GM21390 (cell line): ENCODE data around the gene CLASP1.
"Not testable (repeated sequence)": the region's sequence is repeated elsewhere in the genome, so short reads cannot be mapped to it uniquely, and the experiment has no call there.

Experiments used
- ATAC-seq: cut with Tn5 transposase; IDR thresholded peaks from one replicate; pipeline ENCODE4 v1.9.1; 2021; ENCODE audit not compliant: unreplicated experiment

The CLASP1 gene

DNA sequence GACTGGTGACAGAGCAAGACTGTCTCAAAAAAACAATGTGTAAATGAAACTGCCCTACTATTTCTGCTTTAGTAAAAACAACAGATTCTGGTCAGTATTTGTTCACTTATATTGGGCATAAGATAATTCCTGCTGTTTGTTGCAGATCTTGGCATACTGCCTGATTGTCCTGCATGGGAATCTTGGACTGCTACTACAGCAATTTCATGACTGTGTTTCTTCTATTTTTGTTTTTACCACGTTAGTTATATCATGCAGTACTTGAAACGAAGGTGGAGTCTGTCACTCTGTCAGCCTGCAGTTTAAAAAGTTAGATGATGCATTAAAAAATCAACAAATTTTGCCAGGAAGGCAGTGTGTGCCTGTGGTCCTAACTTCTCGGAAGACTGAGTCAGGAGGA, 14.2 kb upstream of the CLASP1 start:
- ATAC-seq: no peak

DNA sequence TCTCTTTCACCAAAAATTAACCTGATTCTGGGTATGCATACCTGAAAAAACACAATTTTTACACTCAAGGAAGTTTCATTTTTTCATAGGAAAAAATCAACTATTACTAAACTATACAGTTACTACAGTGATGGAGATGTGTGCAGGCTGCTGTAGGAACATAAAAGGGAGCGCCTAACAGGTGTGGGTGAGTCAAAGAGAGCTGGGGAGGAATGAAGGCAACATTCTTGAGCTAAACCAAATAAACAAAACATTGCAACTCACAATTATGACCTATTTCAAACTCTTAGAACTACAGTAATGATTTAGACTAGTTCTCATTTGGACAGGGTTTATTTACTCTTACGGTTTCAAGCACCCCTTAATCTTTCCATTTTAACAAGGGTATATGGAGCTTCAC, 13.4 kb upstream of the CLASP1 start:
- no peak for ATAC-seq

DNA sequence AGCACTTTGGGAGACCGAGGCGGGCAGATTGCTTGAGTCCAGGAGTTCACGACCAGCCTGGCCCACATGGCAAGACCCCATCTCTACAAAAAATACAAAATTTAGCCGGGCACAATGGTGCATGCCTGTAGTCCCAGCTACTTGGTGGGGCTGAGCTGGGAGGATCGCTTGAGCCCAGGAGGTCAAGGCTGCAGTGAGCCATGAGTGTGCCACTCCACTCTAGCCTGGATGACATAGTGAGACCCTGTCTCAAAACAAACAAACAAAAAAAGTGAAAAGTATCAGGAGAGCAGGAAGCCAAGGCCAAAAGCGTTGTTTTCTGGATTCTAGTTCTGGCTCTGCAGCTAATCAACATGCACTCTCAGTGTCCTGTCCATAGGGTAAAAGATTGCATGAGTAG, 10.7 kb upstream of the CLASP1 start:
- ATAC-seq: no peak

DNA sequence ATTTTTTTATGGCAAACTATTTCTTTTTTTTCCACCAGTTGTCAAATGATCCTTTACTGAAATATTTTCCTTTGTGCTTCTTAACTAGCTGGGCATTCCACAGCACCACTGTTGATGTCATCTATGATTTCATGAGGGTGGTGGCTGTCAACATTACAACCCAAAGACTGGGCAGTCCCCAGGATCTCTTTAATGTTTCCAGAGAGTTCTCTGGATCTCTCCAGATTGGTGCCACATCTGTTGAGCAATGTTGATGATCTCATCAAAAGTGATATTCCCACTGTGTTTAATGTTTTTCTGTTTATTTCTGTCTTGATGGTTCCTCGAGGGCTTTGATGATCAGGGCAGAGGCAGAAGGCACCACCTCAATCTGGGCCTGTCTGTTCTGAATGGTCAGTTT, 9.1 kb upstream of the CLASP1 start:
- ATAC-seq: not testable (repeated sequence)

DNA sequence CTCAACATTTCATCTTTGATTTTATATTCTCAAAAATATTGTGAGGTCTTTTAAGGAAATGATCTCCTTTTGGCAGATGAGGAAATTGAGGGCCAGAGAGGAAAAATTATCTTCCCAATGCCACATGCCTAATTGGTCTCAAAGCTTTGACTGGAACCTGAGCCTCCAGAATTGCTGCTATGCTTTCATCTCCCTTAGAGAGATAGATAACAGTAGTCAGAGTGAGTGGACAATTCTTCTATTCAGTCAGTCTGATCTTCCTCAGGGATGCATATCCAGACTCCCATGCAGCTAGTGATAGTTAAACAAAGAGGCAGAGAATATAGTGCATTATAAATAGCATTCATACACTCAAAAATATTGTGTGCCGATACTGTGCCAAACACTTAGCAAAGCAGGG, 3.8 kb upstream of the CLASP1 start:
- no peak for ATAC-seq

DNA sequence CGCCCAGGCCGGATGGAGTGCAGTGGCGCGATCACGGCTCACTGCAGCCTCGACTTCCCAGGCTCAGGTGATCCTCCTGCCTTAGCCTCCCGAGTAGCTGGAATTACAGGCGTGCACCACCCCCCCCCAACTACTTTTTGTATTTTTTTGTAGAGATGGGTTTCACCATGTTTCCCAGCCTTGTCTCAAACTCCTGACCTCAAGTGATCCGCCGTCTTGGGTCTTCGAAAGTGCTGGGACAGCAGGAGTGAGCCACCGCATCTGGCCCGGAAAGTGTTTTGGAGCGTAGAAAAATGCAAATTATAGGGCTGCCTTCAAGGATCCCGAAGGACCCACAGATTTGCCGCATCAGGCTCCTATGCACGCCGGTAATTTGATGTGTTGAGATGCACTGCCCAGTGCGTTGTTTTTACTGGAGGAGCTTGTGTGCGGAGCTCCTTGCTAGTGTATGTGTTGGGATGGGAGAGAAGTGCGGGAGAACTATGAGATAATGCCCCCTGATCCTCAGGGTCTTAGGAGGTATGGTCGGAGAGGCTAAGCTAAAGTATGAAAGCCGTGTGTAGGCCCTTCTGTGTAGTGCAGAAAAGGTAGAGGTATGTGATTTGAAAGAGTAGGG, 1.2 kb upstream of the CLASP1 start:
- no peak for ATAC-seq

DNA sequence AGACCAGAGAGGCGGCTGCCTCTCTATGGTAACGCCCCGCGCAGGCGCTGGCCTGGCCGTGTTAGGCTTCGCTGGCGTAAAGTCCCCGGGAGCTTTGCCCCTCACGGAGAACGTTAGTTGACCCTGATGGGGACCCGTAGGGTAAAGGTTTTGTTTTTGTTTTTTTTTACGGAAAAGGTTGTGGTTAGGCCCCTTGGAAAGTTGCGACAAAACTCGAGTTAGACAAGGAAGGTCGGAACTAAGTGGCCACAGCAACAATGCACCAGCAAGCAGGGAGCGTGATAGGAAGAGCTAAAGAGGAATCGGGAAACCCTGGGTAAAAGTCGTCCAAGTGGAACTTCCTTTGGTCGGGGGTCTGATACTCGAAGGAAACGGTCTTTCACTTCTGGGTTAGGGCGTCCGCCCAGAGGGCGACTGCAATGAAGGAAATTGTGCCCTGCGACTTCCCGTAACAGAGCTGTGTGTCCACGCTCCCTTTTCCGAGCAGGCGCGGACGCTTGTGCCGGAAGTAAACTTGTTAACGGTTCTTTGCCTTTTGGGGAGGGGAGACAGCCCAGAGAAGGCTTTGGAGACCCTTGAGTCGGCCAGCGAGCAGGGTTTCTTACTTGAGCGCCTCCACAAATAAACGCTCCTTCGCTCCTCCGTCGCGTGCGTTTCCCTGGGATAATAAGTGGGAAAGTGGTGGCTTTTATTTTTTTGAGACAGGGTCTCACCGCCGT, 493 bp upstream of the CLASP1 start:
- peak; percentile 85 for ATAC-seq

DNA sequence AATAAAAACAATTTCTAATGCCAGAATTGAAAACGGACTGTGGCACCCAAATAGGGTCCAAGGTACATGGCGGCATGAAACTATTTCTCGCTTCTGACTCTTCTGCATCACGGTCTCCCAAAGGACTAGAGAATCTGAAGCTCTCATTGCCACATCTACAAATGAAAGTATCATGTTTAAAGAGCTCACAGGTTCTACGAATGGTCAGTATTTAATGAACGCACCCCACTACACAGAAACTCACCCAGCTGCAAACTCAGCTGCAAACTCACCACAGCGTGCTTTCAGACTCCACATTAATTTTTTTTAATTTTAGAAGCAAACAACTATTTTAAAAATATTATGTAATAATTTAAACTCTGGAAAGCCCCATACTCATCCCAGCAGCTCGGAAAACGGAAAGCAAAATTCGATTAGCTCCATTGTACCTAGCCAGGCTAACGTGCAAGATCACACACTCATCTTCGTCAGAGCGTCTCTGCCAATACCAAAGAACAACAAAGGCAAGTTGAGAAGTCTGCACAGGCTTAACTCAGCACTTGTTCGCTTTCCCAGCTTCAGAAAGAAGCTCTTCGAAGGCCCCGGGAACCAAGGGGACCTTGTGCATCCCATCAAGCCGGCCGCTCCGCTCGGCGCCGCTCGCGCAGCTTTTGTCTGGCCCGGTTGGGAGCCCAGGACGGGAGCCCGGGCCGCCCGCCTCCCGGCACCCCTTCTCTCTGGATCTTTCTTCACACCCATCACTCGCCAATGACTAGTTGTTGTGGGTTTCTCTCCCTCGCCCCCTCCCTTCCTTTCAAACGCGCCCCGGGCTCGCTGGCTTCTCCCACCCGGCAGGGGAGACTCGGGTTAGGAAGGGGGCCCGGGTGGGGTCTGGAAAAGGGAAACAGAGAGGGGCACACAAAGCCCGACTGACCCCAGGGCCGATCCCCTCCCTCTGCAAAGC, 785 bp downstream of the CLASP1 start:
- peak; percentile 28 for ATAC-seq

DNA sequence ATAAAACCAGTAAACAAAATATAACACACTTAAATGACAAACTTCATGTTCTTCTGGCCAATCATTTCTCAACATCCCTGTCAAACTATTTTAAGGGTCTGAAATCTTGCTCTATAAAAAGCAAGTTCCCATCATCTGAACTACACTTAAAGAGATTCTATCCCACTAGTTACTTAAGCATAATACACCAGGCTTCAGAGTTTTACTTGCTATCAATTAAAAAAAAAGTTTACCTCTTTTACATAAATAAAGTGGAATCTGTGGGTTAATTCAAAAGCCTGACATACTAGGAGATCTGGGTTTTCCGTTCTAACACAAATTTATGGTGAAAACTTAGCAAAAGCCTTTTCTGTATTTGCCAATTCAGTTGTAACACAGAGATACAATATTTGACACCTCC, 1.9 kb downstream of the CLASP1 start:
- no peak for ATAC-seq

DNA sequence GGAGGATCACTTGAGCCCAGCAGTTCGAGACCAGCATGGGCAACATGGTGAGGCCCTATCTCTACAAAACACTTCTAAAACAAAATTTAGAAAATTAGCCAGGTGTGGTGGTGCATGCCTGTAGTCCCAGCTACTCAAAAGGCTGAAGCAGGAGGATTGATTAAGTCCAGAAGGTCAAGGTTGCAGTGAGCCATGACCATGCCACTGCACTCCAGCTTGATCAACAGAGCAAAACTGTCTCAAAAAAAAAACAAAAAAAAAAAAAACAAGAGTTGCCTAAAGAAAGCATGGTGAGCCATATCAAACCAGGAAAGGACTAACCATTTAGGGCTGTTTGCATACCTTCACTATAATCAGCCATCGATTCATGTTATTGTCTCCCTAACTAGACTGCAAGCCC, 4.5 kb downstream of the CLASP1 start:
- ATAC-seq: no peak

DNA sequence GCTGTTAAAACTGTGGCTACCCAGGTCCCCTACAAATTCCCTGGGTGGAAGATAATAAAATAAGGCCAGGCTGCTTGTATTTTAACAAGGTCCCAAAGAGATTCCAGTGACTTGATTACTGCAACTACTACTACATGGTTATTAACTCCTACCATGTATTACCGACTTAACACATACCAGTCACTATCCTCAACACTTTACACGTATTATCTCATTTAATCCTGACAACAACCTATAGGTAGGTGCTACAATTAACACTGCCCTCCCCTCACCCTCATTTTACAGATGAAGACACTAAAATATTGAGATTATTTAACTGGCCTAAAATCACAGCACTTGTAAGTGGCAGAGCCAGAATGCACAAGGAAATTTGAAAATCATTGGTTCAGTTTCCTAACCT, 5.4 kb downstream of the CLASP1 start:
- ATAC-seq: no peak

DNA sequence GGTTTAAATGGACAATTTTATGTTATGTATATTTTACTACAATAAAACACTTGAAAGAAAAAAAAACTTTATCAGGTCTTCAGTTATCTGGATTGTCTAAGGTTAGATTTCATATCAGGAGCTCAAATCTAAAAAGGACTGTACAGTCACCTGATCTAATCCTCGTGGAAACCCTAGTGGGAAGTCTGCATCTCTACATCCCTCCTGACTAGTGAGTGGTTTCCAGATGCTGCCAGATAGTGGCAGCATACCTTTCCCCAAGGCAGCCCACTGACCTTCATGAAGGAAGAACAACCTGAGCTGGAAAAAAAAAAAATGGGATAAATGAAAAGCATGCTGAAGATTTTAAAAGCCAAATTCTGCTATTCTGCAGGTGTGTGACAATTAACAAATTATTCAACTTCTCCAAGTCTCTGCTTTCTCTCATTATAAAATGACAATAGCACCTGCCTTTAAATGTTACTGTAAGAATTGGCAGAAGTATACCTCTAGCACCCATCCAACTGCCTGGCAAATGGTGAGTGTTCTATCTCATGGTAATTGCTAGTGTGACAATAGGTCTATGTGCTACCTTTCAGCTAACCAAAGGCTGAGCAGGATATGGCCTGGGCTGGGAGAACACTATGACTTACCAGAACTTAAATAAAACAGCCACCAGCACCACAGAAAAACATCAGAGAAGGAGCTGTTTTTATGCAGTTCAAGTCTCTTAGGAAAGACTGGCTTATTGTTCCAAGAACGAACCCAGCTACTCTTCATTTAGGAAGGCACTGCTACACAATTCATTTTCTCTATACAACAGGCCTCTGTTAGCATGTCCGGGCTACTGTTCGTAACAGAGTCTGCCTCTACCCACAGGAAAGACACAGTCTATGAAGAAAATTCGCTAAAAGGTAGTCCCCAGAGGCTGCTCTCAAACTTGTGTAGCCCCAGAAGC, 8.6 kb downstream of the CLASP1 start:
- no peak for ATAC-seq

DNA sequence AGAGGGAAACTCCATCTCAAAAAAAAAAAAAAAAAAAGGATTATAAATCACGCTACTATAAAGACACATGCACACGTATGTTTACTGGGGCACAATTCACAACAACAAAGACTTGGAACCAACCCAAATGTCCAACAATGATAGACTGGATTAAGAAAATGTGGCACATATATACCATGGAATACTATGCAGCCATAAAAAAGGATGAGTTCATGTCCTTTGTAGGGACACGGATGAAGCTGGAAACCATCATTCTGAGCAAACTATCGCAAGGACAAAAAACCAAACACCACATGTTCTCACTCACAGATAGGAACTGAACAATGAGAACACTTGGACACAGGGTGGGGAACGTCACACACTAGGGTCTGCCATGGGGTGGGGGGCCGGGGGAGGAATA, 9.4 kb downstream of the CLASP1 start:
- not testable (repeated sequence) for ATAC-seq

DNA sequence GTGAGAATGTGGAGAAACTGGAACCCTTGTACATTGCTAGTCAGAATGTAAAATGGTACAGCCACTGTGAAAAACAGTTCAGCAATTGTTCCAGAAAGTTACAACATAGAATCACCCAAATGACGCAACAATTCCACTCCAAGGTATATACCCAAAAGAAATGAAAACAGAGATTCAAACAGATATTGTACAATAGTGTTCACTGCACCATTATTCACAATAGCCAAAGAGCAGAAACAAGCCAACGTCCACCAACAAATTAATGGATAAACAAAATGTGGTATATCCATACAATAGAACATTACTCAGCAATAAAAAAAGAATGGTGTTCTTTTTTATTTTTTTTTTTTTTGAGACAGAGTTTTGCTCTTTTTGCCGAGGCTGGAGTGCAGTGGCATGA, 10.9 kb downstream of the CLASP1 start:
- no peak for ATAC-seq

DNA sequence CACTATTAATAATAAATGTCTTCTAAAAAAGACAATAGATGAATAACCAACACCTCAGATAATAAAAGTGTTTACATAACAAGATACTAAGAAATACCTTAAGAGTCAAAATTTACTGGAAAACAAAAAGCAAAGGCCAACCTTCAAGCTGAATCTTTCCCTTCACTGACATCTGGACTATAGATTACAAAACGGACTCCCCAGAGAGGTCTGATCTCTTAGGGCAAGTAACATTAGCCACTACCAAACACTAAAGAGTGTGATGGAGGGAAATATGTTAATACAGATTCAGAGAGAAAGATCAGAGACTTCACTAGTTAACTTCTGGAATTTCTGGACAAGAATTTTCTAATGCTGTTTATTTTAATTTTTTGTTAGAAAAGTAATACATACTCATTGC, 13.9 kb downstream of the CLASP1 start:
- no peak for ATAC-seq

DNA sequence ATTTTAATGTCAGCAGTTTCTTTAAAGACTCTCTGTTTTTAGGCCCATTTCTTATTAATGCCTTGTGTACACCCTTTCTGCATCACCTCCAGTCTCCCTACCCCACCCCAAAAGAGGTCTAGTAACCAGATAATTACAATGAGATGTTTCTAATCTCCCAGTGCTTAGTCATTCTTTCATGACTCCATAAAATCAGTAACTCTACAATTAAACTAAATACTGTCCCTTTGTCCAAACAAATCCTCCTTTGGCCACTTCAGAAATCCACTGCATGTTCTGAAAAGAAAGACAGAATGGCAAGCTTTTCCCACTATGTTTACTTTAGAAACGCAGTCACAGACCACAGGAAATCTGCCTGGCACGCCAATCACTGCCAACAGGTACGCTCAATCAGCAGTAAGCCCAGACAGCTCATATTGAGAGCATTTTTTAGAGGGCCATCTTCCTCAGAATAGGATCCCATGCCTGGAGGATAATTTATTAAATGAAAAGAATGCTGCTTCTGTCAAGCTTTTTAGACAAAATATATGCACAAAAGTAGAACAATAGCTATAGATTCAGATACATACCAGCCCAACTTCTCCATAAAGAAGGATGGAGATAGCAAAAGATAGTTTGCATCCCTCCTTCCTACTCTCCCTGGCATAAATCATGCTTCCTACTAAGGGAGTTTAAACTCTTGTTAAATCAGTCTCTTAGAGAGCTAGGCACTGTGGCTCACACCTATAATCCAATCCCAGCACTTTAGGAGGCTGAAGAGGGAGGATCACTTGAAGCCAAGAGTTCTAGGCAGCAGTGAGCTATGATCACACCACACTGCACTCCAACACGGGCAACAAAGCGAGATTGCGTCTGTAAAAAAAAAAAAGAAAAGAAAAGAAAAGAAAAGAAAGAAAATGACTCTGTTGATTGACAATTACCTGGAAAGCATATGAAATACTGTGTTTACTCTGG, 14.6 kb downstream of the CLASP1 start:
- ATAC-seq: no peak

DNA sequence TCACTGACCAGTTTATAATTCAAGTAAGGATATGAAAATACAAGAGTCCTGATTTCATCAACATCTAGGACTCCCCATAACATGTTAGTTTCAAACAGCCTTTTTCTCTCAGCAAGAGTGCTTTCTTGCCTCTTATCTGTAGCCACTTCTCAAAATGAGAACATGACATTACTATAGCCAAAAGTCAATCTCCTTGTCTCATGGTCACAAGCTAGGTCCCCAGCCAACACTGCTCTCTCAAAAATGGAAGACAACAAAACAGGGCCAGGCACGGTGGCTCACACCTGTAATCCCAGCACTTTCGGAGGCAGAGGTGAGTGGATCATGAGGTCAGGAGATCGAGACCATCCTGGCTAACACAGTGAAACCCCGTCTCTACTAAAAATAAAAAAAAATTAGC, 15.8 kb downstream of the CLASP1 start:
- no peak for ATAC-seq

DNA sequence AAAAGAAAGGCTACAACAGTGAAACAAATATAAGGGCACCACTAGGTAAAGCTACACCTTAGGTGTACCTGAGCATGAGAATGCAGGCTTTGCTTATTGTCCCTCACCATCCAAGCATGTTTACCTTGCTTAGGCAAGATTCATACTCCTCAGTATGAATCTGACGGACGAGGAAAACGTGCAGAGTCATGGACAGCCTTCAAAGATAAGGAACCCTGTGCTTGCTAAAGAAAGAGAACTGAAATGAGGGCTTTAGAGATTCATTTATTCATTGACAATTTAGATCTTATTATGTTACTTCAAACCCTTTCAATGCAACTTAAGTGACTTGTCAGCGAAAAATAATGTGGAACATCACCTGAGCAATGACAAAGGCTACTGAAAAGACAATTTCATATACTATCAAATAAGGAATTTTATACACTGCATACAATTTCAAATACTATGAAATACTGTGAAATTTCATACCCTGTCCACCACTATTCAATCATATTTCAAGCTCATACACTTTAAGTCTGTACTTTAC, 21.7 kb downstream of the CLASP1 start:
- ATAC-seq: no peak

DNA sequence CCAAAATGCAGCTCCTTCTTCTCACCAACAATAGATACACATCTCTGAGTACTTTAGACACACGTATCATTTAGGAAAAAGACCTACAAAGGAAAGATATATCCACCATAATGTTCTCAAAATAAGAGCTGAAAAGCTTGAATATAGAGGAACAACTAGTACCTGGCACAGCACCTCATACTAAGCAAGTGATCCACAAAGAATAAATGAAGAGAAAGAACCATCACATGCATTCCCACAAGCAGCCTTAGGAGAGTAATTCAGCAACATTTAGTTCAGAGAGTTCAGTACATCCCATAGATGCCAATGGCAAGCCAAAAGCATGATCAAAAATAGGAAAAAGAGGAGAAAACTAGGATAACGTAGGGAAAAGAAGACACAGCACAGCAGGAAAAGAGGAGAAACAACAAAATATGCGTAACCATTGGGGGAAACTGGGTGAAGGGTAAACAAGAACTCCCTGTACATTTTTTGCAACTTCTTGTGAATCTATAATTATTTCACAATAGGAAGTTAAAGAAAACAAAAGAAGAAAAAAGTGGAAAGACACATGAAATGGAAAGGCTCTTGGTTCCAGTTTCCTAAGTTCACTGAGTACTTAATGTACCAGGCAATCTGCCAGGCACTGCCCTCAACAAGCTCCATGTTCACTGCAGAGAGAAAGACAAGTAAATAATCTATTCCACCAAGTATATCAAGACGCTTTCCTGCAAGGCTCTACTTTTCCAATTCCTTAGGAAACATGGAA, 22.3 kb downstream of the CLASP1 start:
- no peak for ATAC-seq
